Measurements from ENCODE around the gene PPP2R1B.
"Not testable (repeated sequence)": the region's sequence is repeated elsewhere in the genome, so short reads cannot be mapped to it uniquely, and the experiment has no call there.

PPP2R1B gene

DNA sequence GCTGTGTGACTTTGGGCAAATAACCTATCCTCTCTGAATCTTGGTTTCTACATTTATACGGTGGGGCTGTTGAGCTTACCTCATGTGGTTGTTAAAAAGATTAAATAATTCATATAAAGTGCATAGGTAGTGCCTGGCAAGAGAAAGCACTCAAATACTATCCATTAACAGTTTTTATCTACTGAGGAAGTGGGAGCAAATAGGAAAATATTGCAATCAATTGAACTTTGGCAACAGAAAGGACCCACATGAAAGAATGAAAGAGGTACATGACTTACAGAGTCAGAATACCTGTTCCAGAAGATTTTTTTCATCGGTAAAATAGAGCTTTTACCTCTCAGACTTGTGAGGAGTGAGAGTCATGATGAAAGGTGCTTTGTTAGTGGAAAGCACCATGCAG, 6.3 kb upstream of the PPP2R1B start:
- no peak overlapping the region for H3K27ac Mint-ChIP-seq
- H3K9me3 Mint-ChIP-seq, result no peaks in the 10 kb centered on the region
- no peaks in the 10 kb centered on the region for H3K36me3 Mint-ChIP-seq (ENCODE audit: low read depth)

DNA sequence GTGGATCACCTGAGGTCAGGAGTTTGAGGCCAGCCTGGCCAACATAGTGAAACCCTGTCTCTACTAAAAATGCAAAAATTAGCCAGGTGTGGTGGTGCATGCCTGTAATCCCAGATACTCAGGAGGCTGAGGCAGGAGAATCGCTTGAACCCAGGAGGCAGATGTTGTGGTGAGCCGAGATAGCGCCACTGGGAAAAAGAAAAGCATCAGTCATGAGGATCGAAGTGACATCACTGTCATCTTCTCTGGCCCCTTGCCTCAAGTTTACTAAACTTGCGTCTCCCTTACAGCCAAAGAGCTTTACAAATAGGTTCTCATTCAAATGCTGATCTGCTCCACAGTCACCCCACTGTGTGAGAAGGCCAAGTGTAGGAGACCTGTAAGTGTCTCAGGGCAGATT, 5.0 kb upstream of the PPP2R1B start:
- H3K27ac Mint-ChIP-seq; H3K4me1 Mint-ChIP-seq (ENCODE audit: low read depth); H3K27me3 Mint-ChIP-seq (ENCODE audit: low read depth); H3K4me3 Mint-ChIP-seq; H3K9me3 Mint-ChIP-seq; H3K36me3 Mint-ChIP-seq (ENCODE audit: low read depth): not testable (repeated sequence)

More for the DNA sequence above, 6.3 kb upstream of the PPP2R1B start:
- no peaks in the 10 kb centered on the region for H3K27me3 Mint-ChIP-seq (ENCODE audit: low read depth)
- H3K4me3 Mint-ChIP-seq, result no peak overlapping the region
- H3K4me1 Mint-ChIP-seq (ENCODE audit: low read depth), result peaks cover 1% of the 10 kb centered on the region

DNA sequence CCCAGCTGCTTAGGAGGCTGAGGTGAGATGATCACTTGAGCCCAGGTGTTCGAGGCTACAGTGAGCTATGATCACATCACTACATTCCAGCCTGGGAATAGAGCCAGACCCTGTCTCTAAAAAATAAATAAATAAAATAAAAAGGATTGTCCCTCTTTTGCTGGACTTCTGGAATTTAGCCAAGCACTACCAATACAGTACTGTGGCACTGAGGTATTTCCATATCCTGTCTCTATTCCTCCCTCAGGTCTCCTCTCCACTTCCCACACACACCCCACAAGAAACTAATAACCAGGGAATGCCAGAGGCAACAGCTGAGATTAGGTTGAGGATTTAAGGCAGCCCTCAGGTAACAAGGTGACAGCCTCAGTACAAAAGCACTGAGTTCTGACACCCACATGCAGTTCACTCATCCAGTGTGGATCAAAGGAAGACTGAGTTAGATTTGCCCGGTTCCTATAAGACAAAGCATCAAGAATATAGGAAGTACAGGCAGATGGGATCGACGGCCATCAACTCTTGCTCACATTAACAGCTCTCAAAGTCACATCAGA, 4.5 kb upstream of the PPP2R1B start:
- Mint-ChIP-seq H3K4me3 (no peak overlapping the region), H3K27ac (no peak overlapping the region), H3K4me1 (ENCODE audit: low read depth) (peaks cover 7% of the 10 kb centered on the region), H3K36me3 (ENCODE audit: low read depth) (peaks cover 3% of the 10 kb centered on the region), H3K27me3 (ENCODE audit: low read depth) (no peaks in the 10 kb centered on the region), H3K9me3 (no peaks in the 10 kb centered on the region)

DNA sequence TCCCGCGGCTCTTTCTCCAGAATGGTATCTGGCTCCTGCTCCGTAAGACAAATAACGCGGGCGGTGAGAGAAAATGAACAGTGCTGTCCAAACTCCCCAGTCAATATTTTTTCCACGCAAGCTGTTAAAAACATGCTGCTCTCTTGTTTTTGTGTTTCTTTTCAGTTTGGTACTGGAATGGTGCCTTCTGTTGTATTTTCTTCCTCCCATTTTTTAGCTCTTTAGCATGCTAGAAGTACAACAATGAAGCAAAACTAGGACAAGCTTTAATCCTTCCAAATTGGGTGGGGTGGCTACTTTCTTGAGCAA, 599 bp upstream of the PPP2R1B start:
- no peaks in the 10 kb centered on the region for H3K27me3 Mint-ChIP-seq (ENCODE audit: low read depth)
- H3K27ac Mint-ChIP-seq, result peak overlapping the region; percentile 96
- H3K4me3 Mint-ChIP-seq, result peak overlapping the region; percentile 96
- H3K4me1 Mint-ChIP-seq (ENCODE audit: low read depth), result peaks cover 30% of the 10 kb centered on the region
- no peaks in the 10 kb centered on the region for H3K9me3 Mint-ChIP-seq
- H3K36me3 Mint-ChIP-seq (ENCODE audit: low read depth), result peaks cover 30% of the 10 kb centered on the region

DNA sequence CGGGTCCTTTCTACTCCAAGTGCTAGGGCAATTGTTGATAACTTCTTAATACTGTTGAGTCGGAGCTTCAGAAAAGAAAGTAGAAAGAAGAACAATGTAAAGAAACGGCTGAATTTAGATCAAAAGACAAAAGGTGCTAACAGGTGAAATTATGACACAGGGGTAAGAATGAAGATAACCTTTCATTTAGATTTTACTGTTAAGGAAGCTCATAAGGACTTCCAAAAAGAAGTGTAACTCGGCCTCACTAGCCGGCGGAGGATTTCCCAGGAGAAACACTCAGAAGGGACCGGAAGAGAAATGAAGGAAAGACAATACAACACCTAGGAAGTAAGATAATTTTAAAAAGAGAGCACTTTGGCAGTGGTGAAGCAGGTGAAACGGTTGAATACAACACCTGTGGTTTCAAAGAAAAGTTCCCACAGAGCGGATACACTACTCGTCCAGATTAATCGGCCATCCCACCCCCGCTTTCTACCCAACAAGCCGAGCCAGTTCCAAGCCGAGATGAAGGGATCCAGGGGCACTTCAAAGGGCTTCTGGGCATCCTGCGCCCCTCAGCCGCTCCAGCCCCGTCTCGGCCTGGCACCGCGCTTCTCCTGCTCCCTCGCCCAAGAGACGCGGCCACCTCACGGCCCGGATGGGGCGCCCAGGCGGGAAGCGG, 737 bp downstream of the PPP2R1B start:
- peaks cover 34% of the 10 kb centered on the region for H3K36me3 Mint-ChIP-seq (ENCODE audit: low read depth)
- peak overlapping the region; percentile 96 for H3K27ac Mint-ChIP-seq
- peaks cover 30% of the 10 kb centered on the region for H3K4me1 Mint-ChIP-seq (ENCODE audit: low read depth)
- H3K27me3 Mint-ChIP-seq (ENCODE audit: low read depth), result no peaks in the 10 kb centered on the region
- no peaks in the 10 kb centered on the region for H3K9me3 Mint-ChIP-seq
- peak overlapping the region; percentile 96 for H3K4me3 Mint-ChIP-seq

DNA sequence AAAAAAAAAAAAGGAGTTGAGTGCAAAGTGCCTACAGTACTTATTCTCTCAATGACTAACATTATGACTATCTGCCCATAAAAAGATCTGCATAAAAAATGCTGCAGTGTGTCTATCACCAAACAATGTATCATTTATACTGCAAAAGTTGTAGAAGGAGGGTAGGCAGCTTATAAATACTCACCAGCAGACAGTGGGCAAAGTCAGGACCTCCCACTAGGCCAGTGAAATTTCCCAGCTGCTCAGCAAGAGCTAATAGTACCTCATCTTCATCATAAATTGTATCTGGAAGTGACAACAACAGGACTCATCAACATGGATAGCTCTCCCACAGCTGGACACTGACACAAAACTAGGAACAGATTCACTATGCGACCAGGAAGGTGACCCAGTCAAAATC, 1.6 kb downstream of the PPP2R1B start:
- Mint-ChIP-seq H3K36me3 (ENCODE audit: low read depth) (peaks cover 38% of the 10 kb centered on the region), H3K4me3 (peak overlapping the region; percentile 96), H3K9me3 (no peaks in the 10 kb centered on the region), H3K27me3 (ENCODE audit: low read depth) (no peaks in the 10 kb centered on the region), H3K27ac (no peak overlapping the region), H3K4me1 (ENCODE audit: low read depth) (peaks cover 30% of the 10 kb centered on the region)

DNA sequence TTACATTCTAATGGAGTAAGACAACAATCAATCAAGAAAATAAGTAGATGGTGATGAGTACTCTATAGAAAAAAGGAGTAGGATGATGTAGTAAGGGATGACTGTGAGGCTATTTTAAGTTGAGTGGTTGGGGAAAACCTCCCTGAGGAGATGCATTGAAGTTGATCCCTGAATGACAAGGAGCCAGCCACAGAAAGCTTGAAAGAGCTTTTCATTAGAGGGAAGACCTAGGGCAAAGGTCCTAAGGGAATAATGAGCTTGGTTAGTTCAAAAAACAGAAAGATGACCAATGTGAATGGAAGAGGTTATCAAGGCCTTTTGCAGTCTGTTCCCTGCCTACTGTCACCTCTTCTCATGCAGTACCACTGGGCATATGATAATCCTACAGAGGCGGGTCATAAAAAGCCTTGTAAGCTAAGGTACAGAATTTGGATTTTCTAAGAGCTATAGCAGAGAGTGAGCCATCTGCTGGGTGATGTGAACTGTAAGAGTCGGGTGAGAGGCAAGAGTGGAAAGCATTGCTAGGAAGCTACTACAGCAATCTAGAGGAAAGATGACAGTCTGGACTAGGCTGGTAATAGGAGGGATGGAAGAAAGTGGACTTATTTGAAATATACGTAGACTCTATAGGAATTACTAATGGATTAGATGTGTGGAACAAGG, 3.1 kb downstream of the PPP2R1B start:
- H3K4me3 Mint-ChIP-seq, result peak overlapping the region; percentile 4
- peaks cover 46% of the 10 kb centered on the region for H3K36me3 Mint-ChIP-seq (ENCODE audit: low read depth)
- peaks cover 30% of the 10 kb centered on the region for H3K4me1 Mint-ChIP-seq (ENCODE audit: low read depth)
- H3K9me3 Mint-ChIP-seq, result no peaks in the 10 kb centered on the region
- H3K27me3 Mint-ChIP-seq (ENCODE audit: low read depth), result no peaks in the 10 kb centered on the region
- no peak overlapping the region for H3K27ac Mint-ChIP-seq

DNA sequence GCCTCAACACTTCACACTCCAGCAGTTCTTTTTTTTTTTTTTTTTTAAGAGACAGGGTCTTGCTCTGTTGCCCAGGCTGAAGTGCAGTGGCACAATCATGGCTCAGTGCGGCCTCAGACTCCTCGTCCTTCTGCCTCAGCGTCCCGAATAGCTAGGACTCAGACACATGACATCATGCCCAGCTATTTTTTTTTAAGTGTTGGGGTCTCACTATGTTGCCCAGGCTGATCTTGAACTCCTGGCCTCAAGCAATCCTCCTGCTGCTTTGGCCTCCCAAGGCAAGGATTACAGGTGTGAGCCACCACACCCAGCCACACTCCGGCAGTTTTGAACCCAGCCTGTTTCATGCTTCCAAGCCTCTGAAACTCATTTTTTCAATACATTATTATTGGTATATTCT, 3.7 kb downstream of the PPP2R1B start:
- Mint-ChIP-seq H3K27ac (no peak overlapping the region), H3K4me3 (no peak overlapping the region), H3K36me3 (ENCODE audit: low read depth) (peaks cover 49% of the 10 kb centered on the region), H3K27me3 (ENCODE audit: low read depth) (no peaks in the 10 kb centered on the region), H3K4me1 (ENCODE audit: low read depth) (peaks cover 30% of the 10 kb centered on the region), H3K9me3 (no peaks in the 10 kb centered on the region)

DNA sequence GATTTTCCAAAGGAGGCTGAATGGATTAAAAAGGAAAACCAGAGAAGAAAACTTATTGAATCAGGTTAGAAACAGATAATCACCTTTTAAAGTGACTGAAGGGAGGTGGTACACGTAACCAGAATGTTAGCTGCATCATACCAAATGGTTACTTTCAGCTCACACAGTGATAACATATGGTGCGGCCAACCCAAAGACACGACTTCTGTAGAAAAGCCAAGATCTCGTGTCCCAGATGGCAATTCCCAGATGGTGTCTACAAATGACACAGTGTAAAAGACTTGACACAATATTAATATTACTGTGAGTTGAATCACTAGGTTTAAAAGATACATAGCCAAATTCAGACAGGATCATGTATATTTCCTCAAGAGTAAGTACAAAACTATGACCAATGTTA, 5.2 kb downstream of the PPP2R1B start:
- Mint-ChIP-seq H3K36me3 (ENCODE audit: low read depth) (peaks cover 50% of the 10 kb centered on the region), H3K4me1 (ENCODE audit: low read depth) (peaks cover 23% of the 10 kb centered on the region), H3K9me3 (no peaks in the 10 kb centered on the region), H3K27me3 (ENCODE audit: low read depth) (no peaks in the 10 kb centered on the region), H3K27ac (no peak overlapping the region), H3K4me3 (no peak overlapping the region)

DNA sequence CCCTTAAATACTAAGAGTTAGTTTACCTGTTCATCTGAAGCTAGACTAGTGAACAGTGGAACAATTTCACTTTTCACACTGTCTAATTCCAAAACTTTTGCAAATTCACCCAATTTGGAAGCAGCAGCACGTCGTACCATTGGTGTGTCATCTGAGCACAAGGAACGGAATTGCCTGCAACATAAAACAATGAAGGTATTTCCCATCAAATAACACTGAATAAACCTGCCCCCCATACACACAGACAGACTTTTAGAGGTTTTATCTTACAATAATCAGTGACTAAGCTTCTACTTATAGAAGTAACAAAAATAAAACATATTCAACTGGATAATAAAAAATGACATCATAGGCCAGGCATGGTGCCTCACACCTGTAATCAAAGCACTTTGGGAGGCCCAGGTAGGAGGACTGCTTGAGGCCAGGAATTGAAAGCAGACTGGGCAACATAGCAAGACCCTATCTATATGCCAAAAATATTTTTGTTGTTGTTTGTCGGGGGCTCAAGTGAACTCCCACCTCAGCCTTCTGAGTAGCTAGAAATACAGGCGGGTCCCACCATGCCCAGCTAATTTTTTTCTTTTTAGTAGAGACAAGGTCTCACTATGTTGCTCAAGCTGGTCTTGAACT, 6.3 kb downstream of the PPP2R1B start:
- H3K9me3 Mint-ChIP-seq, result no peaks in the 10 kb centered on the region
- no peak overlapping the region for H3K4me3 Mint-ChIP-seq
- H3K36me3 Mint-ChIP-seq (ENCODE audit: low read depth), result peaks cover 45% of the 10 kb centered on the region
- no peak overlapping the region for H3K27ac Mint-ChIP-seq
- no peaks in the 10 kb centered on the region for H3K27me3 Mint-ChIP-seq (ENCODE audit: low read depth)
- peaks cover 18% of the 10 kb centered on the region for H3K4me1 Mint-ChIP-seq (ENCODE audit: low read depth)

DNA sequence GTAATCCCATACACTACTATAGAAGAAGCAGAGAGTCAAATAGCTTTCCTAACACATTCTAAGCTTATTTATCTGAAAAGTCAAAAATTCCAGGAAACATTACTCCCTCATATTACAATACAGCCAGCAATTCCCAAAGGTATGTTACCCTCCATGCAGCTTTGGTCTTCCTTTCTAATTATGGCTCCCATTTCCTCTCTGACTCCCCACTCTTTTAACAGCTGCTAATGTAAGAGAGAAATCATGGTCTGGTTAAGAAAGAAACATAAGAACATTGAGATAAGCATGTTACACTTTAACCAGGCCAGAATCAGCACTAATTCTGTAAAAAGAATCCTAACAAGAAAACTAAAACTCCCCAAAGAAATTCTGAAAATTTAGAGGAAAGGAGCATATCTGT, 6.8 kb downstream of the PPP2R1B start:
- Mint-ChIP-seq H3K9me3 (no peaks in the 10 kb centered on the region), H3K36me3 (ENCODE audit: low read depth) (peaks cover 40% of the 10 kb centered on the region), H3K27me3 (ENCODE audit: low read depth) (no peaks in the 10 kb centered on the region), H3K4me1 (ENCODE audit: low read depth) (peaks cover 13% of the 10 kb centered on the region), H3K4me3 (no peak overlapping the region), H3K27ac (no peak overlapping the region)

DNA sequence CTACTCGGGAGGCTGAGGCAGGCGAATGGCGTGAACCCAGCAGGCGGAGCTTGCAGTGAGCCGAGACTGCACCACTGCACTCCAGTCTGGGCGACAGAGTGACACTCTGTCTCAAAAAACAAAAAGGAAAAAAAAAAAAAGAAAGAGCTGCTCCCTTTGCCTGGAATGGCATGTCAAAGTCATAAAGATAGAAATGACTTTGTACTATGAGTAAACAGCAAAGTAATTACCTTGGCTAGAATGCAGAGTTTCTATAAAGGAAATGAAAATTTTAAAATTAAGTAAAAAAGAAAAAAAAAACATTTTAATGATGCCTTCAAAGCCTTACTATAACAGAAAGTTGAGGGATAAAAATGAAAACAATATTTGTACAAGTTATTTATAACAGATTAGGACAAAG, 10.1 kb downstream of the PPP2R1B start:
- H3K4me1 Mint-ChIP-seq (ENCODE audit: low read depth), result no peaks in the 10 kb centered on the region
- no peak overlapping the region for H3K4me3 Mint-ChIP-seq
- no peaks in the 10 kb centered on the region for H3K9me3 Mint-ChIP-seq
- H3K27ac Mint-ChIP-seq, result no peak overlapping the region
- peaks cover 32% of the 10 kb centered on the region for H3K36me3 Mint-ChIP-seq (ENCODE audit: low read depth)
- H3K27me3 Mint-ChIP-seq (ENCODE audit: low read depth), result no peaks in the 10 kb centered on the region

DNA sequence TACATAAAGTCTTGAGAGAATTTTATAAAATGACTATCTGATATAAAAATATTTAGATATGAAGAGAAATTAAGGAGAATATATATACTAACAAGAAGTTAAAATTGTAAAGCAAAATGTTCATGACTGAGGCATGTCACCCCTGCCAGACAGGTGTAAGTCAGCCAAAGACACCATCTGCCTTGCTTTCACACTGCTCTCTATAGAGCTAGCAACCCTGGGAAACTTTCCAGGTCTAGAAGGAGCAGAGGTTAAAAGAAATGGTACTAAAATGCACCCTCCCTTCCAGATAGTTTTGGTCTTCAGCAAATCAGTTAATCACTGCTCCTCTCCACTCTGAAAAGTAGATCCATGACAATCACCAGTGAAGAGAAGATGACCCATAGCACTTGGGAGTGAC, 16.5 kb downstream of the PPP2R1B start:
- Mint-ChIP-seq H3K27ac (no peak overlapping the region), H3K4me3 (no peak overlapping the region), H3K36me3 (ENCODE audit: low read depth) (peaks cover 48% of the 10 kb centered on the region), H3K27me3 (ENCODE audit: low read depth) (no peaks in the 10 kb centered on the region), H3K4me1 (ENCODE audit: low read depth) (peaks cover 2% of the 10 kb centered on the region), H3K9me3 (no peaks in the 10 kb centered on the region)

DNA sequence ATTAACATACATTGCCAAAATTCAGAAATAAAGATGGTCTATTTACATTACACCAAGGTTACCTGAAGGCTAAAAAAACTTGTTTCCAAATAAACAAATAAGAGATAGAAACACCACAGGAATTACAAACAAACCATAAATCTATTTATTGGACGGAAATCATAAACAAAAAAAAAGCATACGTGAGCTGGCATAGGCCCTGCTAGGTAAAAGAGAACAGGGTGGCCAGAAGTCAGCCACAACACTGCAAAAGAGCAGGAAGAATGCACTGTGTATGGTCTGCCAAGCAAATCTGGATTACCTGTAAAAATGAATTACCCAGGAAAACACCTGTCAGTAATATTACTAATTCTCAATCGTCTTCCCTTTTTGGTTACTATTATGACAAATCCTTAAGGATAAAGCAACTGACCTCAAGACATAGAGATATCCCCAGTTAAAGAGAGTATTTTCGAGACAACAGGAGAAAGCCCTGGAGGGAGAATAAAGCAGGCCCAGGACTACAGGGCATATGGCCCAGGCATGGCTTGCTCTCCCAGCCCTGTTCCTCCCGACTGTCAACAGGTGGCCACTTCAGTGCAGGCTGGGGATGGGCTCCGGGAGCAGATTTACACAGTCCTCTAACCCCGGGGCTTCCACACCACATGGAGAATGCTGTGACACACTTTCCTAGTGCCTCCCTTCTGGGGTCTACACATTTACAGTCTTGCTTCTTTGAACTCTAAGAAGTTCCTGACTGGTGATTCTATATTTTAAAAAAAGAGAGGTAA, 18.0 kb downstream of the PPP2R1B start:
- Mint-ChIP-seq H3K27ac (no peak overlapping the region), H3K9me3 (no peaks in the 10 kb centered on the region), H3K4me1 (ENCODE audit: low read depth) (peaks cover 2% of the 10 kb centered on the region), H3K27me3 (ENCODE audit: low read depth) (no peaks in the 10 kb centered on the region), H3K36me3 (ENCODE audit: low read depth) (peaks cover 54% of the 10 kb centered on the region), H3K4me3 (no peak overlapping the region)
